Erythroblast (primary cell): ENCODE results near the gene CORO2B.
"Not testable (repeated sequence)": the region's sequence is repeated elsewhere in the genome, so short reads cannot be mapped to it uniquely, and the experiment has no call there.

Experiments used
- DNase-seq, 2 experiments: peaks; one replicate each; lab custom pipeline; 2025; lab: John Stamatoyannopoulos, UW
- GATA1 ChIP-seq: IDR thresholded peaks from 2 replicates; pipeline ENCODE4 v1.6.1; 2011; ENCODE audit warnings: low read depth, mild to moderate bottlenecking, control low read depth, low read length, moderate library complexity
- POLR2A ChIP-seq: IDR thresholded peaks from 2 replicates; pipeline ENCODE4 v1.6.1; 2011; ENCODE audit warnings: mild to moderate bottlenecking, low read length

The CORO2B gene

DNA sequence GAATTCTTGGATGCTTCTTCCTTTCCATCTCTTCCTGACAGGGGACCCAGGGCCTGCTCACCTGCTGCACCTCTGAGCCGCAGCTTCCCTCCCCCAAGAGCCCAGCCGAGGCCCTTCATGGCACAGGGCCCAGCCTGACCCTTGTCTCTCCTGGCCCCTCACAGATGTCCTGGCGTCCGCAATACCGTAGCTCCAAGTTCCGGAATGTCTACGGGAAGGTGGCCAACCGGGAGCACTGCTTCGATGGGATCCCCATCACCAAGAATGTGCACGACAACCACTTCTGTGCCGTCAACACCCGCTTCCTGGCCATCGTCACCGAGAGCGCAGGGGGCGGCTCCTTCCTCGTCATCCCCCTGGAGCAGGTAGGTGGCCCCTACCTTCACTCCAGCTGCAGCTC, 66.2 kb downstream of the CORO2B start:
- no peak for DNase-seq
- TF ChIP-seq POLR2A (no peak), GATA1 (no peak)

DNA sequence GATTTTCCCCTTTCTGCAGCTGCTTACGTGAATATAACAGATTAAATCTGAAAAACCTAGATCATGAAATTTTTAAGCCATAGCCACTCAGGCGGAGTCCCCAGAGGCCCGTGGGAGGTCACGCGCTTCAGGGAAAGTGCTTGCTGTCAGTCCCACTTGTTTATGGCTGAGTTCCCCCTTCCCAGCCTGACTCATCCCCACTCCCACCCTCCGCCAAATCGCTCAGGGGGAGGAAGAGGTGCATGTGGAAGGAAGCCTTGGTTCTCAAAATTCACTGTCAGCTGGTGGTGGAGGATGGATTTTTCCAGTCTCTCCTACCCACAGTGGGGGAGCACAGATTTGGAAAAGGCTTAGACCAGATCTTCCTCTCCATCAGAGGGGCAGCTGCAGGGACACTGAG, 67.4 kb downstream of the CORO2B start:
- TF ChIP-seq POLR2A (no peak), GATA1 (no peak)
- no peak for DNase-seq

DNA sequence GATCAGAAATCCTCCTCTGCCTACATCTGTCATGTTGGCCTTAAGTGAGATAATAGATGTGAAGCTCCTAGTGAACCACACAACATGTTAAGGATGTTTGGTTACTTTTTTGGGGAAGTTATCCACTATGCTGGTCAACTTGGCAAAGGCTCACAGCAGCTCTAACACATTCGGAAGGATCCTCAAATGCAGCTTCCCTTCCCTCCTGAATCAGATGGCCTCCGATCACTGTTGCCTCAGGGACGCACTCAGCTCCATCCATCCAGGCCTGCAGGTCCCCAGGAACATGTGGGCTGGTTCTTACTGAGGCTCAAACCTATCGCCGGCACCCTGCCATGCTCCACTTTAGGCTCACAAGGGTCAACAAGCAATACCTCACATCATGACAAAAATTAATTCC, 67.9 kb downstream of the CORO2B start:
- no peak for DNase-seq

DNA sequence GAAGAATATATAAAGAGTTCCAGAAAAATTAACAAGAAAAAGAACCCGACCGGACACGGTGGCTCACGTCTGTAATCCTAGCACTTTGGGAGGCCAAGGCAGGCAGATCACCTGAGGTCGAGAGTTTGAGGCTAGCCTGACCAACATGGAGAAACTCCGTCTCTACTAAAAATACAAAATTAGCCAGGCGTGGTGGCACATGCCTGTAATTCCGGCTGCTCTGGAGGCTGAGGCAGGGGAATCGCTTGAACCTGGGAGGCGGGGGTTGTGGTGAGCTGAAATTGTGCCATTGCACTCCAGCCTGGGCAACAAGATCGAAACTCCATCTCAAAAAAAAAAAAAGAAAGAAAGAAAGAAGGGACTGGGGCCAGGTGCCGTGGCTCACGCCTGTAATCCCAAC, 68.6 kb downstream of the CORO2B start:
- not testable (repeated sequence) for DNase-seq

More for the DNA sequence above, 67.9 kb downstream of the CORO2B start:
- TF ChIP-seq GATA1: no peak
- no peak for TF ChIP-seq POLR2A

DNA sequence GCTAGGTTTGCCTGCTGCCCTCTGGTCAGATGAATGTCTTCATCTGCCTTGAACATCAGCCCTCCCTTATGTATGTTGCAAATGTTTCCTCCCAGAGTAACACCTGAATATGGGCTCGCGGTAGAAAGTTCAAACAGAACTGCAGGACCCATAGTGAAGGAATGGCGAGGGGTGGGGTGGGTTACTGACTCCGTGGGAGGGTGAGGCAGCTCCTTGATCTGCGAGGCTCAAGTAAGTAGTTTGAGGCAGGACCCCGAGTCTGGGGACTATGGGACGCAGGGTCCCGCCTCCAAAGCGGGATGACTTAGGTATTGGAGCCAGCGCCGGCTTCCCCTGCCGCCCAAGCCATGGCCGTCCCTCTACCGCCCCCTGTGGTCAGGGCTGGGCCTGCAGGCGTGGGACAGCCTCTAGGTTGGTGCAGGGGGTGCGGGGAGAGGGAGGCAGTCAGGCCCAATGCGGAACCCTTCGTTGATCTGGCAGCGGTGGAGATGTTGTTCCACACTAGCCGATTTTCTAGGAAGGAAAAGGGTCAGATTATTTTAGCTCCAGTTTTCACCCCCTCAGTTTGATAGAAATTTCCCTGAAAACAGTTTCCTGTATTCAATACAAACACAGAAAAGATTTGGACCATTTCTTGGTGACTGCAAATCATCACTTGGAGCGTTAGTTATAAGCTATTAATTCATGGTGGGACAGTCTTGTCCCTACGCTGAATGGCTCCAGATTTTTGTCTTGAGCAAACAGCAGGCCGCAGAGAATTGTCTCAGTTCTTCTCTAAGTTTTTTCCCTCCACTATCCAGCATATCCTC, 72.3 kb downstream of the CORO2B start:
- peak; percentile 58 to 76 for DNase-seq
- TF ChIP-seq GATA1: no peak
- TF ChIP-seq POLR2A: no peak

DNA sequence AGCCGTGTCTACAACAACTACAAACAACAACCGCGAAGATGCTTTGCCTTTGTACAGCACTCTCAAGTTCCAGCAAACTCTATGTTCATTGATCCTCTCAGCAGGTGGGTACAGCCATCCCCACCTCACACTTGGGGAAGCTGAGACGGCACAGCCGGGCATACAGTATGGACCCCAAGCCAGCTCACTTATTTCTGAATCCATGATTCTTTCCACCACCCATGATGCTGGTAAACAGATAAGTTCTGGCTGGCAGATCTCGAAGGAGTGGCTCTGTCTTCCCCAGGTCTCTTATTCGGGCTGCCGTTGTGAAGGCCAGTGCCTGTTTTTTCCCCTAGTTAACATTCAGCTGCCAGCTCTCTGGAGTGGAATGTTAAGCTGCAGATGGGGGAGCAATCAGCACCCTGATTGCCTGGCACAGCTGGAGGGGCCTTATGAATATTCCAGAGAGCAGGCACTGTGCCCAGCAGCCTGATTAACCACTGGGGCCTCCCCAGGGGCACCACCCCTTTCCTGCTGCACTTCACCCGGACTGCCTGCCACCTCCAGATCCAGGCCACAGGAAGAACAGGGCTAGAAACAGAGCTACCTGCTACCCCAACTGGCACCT, 73.2 kb downstream of the CORO2B start:
- TF ChIP-seq GATA1 (no peak), POLR2A (no peak)
- DNase-seq: no peak

DNA sequence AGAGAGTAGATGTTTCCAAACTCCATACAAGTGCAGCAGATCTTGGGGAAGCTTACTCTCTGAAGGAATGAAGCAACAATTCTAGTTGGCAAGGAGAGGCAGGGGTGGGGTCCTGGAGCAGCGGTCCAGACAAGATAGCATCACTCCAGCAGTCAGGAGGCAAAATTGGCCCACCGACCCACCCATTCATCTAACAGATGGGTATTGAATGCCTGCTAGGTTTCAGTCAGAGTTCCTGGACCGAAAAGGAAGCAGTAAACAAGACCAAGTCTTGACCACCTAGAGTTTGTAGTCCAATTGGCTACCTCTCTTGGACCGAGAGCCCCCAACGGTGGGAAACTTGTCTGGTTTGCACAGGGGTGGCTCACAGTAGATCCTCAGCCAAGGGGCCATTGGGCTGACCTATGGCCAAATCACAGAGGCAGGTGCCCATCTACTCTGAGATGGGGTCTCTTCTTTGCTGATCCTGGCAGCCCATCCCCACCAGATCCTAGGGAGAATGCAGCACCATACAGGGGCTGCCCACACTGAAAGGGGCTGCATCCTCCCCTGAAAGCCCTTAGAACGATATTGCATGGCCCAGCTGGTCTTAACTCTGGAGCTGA, 74.3 kb downstream of the CORO2B start:
- TF ChIP-seq POLR2A (no peak), GATA1 (no peak)
- no peak for DNase-seq

DNA sequence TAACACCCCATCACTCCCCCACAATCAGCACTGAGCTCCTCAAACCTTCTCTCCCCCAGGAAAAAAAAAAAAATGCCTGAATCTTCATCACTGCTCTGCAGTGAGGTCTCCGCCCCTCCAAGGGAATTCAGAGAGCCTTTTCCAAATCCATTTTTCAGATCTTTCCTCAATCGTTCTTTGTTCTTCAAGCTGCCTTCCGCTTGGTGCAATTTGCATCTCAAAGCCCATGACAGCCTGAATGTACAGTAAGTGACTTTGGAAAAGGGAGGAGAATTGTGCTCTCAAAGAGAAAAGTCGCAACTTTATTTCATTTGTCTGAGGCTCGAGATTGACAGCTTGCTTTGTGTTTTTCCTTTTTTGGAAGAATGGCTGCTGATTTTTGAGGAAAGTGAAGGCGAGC, 75.0 kb downstream of the CORO2B start:
- TF ChIP-seq GATA1: no peak
- TF ChIP-seq POLR2A: no peak

DNA sequence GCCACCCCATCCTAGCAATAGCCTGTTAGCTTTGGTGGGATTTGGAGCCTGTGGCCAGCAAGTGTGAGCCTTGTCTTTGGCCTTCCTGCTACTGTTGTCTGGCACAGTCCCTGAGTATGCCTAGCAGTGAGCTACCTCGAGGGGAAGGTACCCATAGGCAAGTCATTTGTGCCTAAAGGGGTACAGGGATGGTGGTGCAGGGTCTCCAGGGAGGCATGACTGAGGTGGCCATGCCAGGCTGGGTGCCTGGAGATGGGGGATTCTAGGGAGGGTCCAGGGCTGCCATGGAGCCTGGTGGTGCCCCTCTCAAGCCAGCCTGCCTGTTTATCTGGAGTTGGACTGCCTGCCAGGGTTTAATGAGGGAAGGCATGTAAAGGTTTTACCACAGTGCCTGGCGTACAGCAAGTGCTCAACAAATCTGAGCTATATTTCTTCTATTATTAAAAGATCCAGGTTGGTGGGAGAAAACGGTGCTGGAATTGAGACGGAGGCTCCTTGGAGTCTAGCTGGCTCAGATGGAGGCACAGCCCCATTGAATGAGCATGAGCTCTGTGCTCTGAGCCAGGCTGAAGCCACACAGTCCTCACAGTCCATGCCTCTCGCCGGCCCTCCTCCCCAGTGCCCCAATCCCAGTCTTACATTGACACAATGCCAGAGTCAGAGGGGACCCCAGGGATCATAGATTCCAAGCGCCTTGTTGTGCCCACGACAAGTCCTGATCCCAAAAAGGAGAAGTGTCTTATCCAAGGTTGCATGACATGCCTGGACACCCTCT, 76.2 kb downstream of the CORO2B start:
- TF ChIP-seq POLR2A: no peak
- TF ChIP-seq GATA1: no peak
- DNase-seq: no peak

More for the DNA sequence above, 75.0 kb downstream of the CORO2B start:
- DNase-seq: no peak

DNA sequence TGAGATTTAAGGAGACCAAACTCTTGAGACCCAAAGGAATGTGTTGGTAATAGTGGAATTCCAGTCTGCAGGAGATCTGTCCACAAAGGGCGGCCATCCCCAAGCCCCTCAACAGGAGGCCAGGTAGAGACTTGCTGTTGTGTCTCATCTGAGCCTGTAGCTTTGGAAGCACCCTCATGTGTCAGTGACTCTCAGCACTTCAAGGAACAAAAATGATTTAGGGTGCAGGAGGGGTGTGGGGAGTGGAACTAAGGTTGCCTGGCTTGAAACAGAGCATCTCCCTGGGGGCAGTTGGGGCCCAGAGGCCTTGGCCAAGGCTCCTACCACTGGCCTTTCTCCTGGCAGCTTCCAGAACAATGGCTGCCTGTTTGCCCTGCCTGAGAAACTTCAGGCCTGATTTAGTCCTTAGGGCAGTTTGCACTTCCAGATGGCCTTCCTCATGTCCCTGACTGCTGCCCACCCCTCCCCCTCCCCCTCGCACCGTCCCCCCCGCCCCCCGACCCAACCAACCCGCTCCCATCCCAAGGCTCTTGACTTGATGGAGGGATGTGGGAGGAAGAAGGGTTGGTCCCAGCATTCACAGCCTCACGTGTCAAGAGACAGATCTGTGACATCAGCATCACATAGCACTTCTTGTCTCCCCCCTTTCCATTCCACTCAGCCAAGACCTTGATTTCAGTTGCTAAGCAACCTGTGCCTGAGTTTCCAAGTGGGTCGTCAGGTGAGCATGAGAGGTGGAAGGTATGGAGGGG, 77.1 kb downstream of the CORO2B start:
- no peak for DNase-seq
- TF ChIP-seq POLR2A (no peak), GATA1 (no peak)

DNA sequence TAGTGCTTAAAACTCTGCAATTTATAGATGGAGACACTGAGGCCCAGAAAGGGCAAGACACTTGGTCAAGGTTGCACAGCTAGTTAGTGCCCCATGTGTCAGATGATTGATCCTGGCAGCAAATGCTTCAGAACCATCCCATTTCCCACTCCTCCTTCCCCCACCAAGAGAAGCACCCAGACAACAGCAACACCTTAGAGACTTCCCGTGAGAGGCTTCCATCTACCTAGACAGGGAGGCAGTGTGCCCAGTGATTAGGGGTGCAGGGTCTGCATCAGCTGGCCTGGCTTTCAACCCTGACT, 77.6 kb downstream of the CORO2B start:
- no peak for DNase-seq
- TF ChIP-seq POLR2A (no peak), GATA1 (no peak)

DNA sequence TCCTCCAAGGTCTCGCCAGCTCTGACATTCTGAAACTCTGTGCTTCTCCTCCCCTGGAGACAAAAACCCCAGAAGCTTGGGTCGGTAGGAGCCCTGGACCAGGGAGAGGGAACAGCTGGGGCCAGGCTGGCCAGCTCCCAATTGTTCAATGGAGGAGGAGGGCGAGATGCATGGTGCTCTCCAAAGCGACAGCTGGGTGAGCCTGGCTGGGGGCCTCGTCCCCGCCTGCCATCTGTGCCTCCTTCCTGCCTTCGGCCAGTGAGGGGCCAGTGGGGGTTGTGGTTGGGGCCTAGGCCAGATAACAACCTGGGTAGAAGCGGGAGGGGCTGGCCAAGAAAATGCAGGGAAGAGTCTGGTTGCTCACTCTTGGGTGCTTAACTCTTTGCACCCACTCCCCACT, 79.4 kb downstream of the CORO2B start:
- peak in 1 of 2 experiments; percentile 25 for DNase-seq
- no peak for TF ChIP-seq GATA1
- no peak for TF ChIP-seq POLR2A

DNA sequence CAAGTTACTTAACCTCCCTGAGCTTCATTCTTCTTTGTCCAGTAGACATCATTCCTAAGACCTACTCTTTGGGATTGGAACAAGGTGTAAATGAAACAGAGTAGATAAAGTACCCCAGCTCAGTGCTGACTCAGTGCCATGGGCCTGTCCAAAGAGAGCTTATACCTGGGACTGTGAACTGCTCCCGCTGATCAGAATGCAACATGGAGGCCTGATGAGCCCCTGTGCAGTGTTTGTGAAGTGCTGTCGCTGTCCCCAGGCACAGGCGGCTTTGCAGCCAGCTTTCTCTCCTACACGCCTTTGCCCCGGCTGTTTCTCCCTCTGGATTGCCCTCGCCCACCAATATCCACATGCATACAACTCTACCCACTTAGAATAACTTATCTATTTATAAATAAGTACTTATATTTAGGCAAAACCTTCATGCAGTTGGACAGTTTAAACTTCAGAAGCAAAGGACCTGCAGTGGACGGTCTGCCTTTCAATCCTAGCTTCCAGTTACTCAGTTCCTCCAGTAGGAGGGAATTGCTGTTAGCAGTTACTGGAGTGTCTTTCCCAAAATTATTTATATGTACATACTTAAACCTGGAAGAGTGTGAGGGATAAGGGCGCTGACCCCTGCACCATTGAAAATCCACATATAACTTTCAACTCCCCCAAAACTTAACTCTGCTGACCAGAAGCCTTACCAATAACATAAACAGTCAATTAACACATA, 80.0 kb downstream of the CORO2B start:
- no peak for DNase-seq

More for the DNA sequence above, 80.0 kb downstream of the CORO2B start:
- TF ChIP-seq GATA1 (no peak), POLR2A (no peak)
